Fibroblast of the aortic adventitia (primary cell): ENCODE measurements around the gene EIF4G2. TPM values are rescaled to one million over a fixed set of nuclear protein-coding genes. Genes with fewer than 3 reads are reported as not detected.

Experiments used
- DNase-seq: peaks from one replicate; pipeline ENCODE4 v3.0.0-alpha.2; 2010; ENCODE audit warnings: low read depth
- H3K4me3 ChIP-seq: 2 replicates; pipeline ENCODE4 v1.5.1; 2011; ENCODE audit warnings: low read depth, mild to moderate bottlenecking, control low read depth, low read length, moderate library complexity
- small RNA-seq: library from RNA; depleted of rRNA; stranded (forward); fragments of <200 nt; gene quantifications from one replicate; pipeline ENCODE3, GENCODE V24; 2012
- total RNA-seq: library from RNA; depleted of rRNA; stranded (reverse); fragments of >200 nt; gene quantifications from 2 replicates; pipeline ENCODE4 v1.2.3, GENCODE V29; 2012; ENCODE audit warnings: low replicate concordance
- TF ChIP-seq, protein P1 (sequence below): IDR thresholded peaks from 2 replicates; pipeline ENCODE4 v1.5.1; 2011; ENCODE audit warnings: mild to moderate bottlenecking, low read length, control low read depth, inconsistent platforms; ENCODE audit not compliant: insufficient read depth

EIF4G2 gene
- total RNA-seq, 1 donor, result 1,086 TPM

DNA sequence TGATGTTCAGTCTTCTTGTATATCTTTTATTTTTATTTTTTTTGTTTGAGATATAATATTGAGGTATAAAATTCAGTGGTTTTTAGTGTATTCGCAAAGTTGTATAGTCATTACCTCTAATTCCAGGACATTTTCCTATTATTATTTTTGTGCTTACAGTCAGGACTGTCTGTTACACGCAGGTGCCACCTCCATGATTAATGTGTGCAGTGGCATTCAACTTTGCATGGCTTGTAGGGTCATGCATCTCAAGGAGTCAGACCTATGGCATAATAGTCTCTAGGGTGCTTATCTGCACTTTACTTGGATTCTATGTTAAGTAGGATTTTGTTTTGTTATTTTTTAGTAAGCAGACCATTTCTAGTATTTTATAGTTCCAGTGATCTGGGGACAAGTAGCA, 56.7 kb downstream of the EIF4G2 start:
- no peak for DNase-seq
- TF ChIP-seq, protein P1, sequence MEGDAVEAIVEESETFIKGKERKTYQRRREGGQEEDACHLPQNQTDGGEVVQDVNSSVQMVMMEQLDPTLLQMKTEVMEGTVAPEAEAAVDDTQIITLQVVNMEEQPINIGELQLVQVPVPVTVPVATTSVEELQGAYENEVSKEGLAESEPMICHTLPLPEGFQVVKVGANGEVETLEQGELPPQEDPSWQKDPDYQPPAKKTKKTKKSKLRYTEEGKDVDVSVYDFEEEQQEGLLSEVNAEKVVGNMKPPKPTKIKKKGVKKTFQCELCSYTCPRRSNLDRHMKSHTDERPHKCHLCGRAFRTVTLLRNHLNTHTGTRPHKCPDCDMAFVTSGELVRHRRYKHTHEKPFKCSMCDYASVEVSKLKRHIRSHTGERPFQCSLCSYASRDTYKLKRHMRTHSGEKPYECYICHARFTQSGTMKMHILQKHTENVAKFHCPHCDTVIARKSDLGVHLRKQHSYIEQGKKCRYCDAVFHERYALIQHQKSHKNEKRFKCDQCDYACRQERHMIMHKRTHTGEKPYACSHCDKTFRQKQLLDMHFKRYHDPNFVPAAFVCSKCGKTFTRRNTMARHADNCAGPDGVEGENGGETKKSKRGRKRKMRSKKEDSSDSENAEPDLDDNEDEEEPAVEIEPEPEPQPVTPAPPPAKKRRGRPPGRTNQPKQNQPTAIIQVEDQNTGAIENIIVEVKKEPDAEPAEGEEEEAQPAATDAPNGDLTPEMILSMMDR, result no peak
- H3K4me3 ChIP-seq, result peak overlapping the region; percentile 95

DNA sequence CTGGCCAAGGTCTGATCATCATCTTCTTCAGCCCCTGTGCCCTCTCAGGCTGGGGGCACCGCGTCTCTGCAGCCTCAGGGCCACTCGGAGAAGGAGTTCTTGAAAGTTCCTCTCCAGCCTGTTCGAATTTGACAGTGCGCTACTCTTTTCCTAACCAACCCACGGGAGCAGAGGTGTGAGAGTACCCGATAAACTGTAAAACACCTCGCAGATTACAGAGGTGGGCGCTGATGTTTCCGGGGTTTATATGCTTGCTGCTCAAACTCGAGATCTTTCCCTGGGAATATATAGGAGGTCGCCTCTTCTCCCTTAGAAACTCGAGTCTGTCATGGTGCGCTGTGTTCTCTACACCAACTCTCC, 57.2 kb downstream of the EIF4G2 start:
- TF ChIP-seq, protein P1, result no peak
- peak overlapping the region; percentile 95 for H3K4me3 ChIP-seq
- DNase-seq, result no peak

DNA sequence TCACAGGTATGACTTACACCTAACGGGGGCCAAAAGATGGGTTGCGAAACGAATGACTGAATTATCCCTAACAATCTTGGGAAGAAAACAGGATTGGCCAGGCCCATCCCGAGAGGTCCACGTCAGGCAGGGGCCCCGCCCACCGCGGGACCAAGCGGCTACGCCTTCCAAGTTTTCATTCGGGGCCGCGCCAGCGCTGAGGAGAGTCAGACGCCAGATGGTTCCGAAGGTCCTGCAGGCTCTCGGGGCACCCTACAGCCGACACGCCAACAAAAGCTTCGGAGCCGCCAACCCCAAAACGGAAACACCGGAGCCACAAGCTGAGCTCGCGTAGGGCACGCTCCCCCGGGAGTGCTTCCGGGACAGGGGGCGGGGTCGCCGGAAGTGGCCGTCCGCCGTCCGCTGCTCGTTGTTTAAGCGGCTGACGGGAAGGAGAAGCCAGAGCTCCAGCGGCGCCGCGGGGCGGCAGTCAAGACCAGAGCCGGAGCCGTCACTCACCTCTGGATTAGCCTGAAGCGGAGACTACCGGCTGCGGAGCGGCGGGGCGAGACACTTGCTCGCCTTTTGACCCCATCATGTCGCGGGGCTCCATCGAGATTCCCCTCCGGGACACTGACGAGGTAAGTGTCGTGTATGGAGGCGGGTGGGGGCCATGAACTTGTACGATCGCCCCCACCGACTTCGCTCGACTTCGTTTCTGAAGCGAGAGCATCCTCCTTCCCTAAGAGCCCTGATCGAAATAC, 57.7 kb downstream of the EIF4G2 start, which contains the start of gene CTR9:
Gene CTR9 (plus strand): TSS at position 409 of the 743 bp plus-strand sequence. CDS start 167 bp downstream, at position 576.
- peak; percentile 92 for DNase-seq
- peak within 1 kb of the TSS; percentile 95 for H3K4me3 ChIP-seq
- TF ChIP-seq, protein P1, result peak; percentile 42

- TF ChIP-seq, protein P1, result no peak
- no peak for DNase-seq
These were observed 59.2 kb downstream of the EIF4G2 start for GRCh38 chr11:10749476-10749875.

GRCh38 chr11:10747733-10748132, 61.0 kb downstream of the EIF4G2 start:
- H3K4me3 ChIP-seq, result no peak overlapping the region
- TF ChIP-seq, protein P1, result no peak
- DNase-seq, result no peak

More at GRCh38 chr11:10749476-10749875, 59.2 kb downstream of the EIF4G2 start:
- H3K4me3 ChIP-seq, result no peak overlapping the region

Small RNA genes within 50 kb of the gene (small RNA-seq; reads per million reads assigned to genes)
- not detected for gene SNORD97

Other genes with a start within 250 kb of the EIF4G2 start
- not detected in 2 replicates for gene LYVE1, start 240.3 kb downstream of the EIF4G2 start, total RNA-seq
- 17.6 and 32.0 TPM in 2 replicates for gene IRAG1, start 115.2 kb downstream of the EIF4G2 start, total RNA-seq
- gene CTR9, start 57.7 kb downstream of the EIF4G2 start, total RNA-seq, result 30.5 and 67.5 TPM in 2 replicates
- gene ZBED5, start 49.1 kb upstream of the EIF4G2 start, total RNA-seq, result 30.3 and 60.6 TPM in 2 replicates